Neural progenitor cell (in vitro differentiated cells): ENCODE results near the gene EDN1. TPM values are rescaled to one million over a fixed set of nuclear protein-coding genes. Genes with fewer than 3 reads are reported as not detected.

Experiments
- DNase-seq: peaks from one replicate; pipeline ENCODE4 v3.0.0-alpha.2; 2016; ENCODE audit warnings: low spot score
- H2AFZ ChIP-seq: fragments of 200-600 bp; sonication (generic); replicated peaks from 2 replicates; pipeline ENCODE4 v1.6.1; 2016; ENCODE audit warnings: antibody characterized with exemption
- H3F3A ChIP-seq: fragments of 200-600 bp; sonication (generic); 2 replicates; pipeline ENCODE4 v1.6.1; 2016; ENCODE audit warnings: antibody characterized with exemption, low read depth
- H3K27ac ChIP-seq: fragments of 200-600 bp; sonication (generic); 2 replicates; pipeline ENCODE4 v1.5.1; 2016; ENCODE audit warnings: mild to moderate bottlenecking
- H3K27me3 ChIP-seq: fragments of 200-600 bp; sonication (generic); 2 replicates; pipeline ENCODE4 v1.6.1; 2016; ENCODE audit warnings: mild to moderate bottlenecking, moderate library complexity
- H3K36me3 ChIP-seq: fragments of 200-600 bp; sonication (generic); 2 replicates; pipeline ENCODE4 v1.5.1; 2016
- H3K4me1 ChIP-seq: fragments of 200-600 bp; sonication (generic); 2 replicates; pipeline ENCODE4 v1.6.1; 2016; ENCODE audit warnings: mixed run types
- H3K4me2 ChIP-seq: fragments of 200-600 bp; sonication (generic); 2 replicates; pipeline ENCODE4 v1.6.1; 2016
- H3K4me3 ChIP-seq: fragments of 200-600 bp; sonication (generic); 2 replicates; pipeline ENCODE4 v1.5.1; 2016
- H3K79me2 ChIP-seq: fragments of 200-600 bp; sonication (generic); 2 replicates; pipeline ENCODE4 v1.6.1; 2016; ENCODE audit warnings: low read depth
- H3K9ac ChIP-seq: fragments of 200-600 bp; sonication (generic); 2 replicates; pipeline ENCODE4 v1.6.1; 2016
- H3K9me3 ChIP-seq: fragments of 200-600 bp; sonication (generic); 2 replicates; pipeline ENCODE4 v1.5.1; 2016; ENCODE audit warnings: low read depth
- H4K20me1 ChIP-seq: fragments of 200-600 bp; sonication (generic); 2 replicates; pipeline ENCODE4 v1.6.1; 2016; ENCODE audit warnings: low read depth
- H3K27ac Mint-ChIP-seq: 3 replicates; pipeline ENCODE4 v1.8.0; 2021; ENCODE audit warnings: mixed read lengths
- H3K27me3 Mint-ChIP-seq: 2 replicates; pipeline ENCODE4 v1.8.0; 2022; ENCODE audit warnings: low read depth, mild to moderate bottlenecking, inconsistent platforms, moderate library complexity, mixed read lengths; ENCODE audit not compliant: insufficient read depth
- H3K36me3 Mint-ChIP-seq: 3 replicates; pipeline ENCODE4 v1.8.0; 2021; ENCODE audit warnings: mixed read lengths
- H3K4me1 Mint-ChIP-seq: 3 replicates; pipeline ENCODE4 v1.8.0; 2021; ENCODE audit warnings: mixed read lengths
- H3K4me3 Mint-ChIP-seq: 3 replicates; pipeline ENCODE4 v1.8.0; 2021; ENCODE audit warnings: mild to moderate bottlenecking, moderate library complexity, mixed read lengths
- H3K9me3 Mint-ChIP-seq: 3 replicates; pipeline ENCODE4 v1.8.0; 2020; ENCODE audit warnings: mixed read lengths
- CTCF ChIP-seq: fragments of 200-600 bp; sonication (generic); IDR thresholded peaks from 2 replicates; pipeline ENCODE4 v1.5.1; 2017; ENCODE audit warnings: antibody characterized with exemption, mild to moderate bottlenecking
- EZH2 ChIP-seq: fragments of 200-600 bp; sonication (generic); IDR thresholded peaks from 2 replicates; pipeline ENCODE4 v1.6.1; 2017; ENCODE audit warnings: antibody characterized with exemption, mild to moderate bottlenecking, moderate library complexity
- EZH2phosphoT487 ChIP-seq: fragments of 200-600 bp; sonication (generic); IDR thresholded peaks from 2 replicates; pipeline ENCODE4 v1.6.1; 2017; ENCODE audit warnings: antibody characterized with exemption
- total RNA-seq: library from RNA; depleted of rRNA; stranded (reverse); fragments of >200 nt; gene quantifications from 2 replicates; pipeline ENCODE4 v1.2.3, GENCODE V29; 2015; ENCODE audit warnings: low replicate concordance

Gene EDN1
- total RNA-seq, 1 donor from 2014 or later, result 2.9 TPM

- H3F3A ChIP-seq, result no peaks in the 10 kb centered on the region
- no peaks in the 10 kb centered on the region for H3K27me3 ChIP-seq
- Mint-ChIP-seq H3K27me3 (no peaks in the 10 kb centered on the region), H3K27ac (no peak overlapping the region), H3K4me1 (no peaks in the 10 kb centered on the region), H3K9me3 (no peaks in the 10 kb centered on the region), H3K4me3 (no peak overlapping the region), H3K36me3 (no peaks in the 10 kb centered on the region)
- H2AFZ ChIP-seq, result no peak overlapping the region
- H3K4me3 ChIP-seq, result no peak overlapping the region
- H3K36me3 ChIP-seq, result no peaks in the 10 kb centered on the region
- no peak for DNase-seq
- H3K79me2 ChIP-seq, result no peaks in the 10 kb centered on the region
- H3K4me2 ChIP-seq, result no peak overlapping the region
- TF ChIP-seq EZH2phosphoT487, result no peak
- no peak for TF ChIP-seq EZH2
- TF ChIP-seq CTCF, result no peak
- no peak overlapping the region for H3K27ac ChIP-seq
- no peaks in the 10 kb centered on the region for H3K9me3 ChIP-seq
- peaks cover 6% of the 10 kb centered on the region for H3K4me1 ChIP-seq
- H3K9ac ChIP-seq, result no peak overlapping the region
- no peaks in the 10 kb centered on the region for H4K20me1 ChIP-seq
Observed at GRCh38 chr6:12249541-12250382, 40.4 kb upstream of the EDN1 start.

GRCh38 chr6:12250383-12250770 lies 39.8 kb upstream of the EDN1 start:
- Histone ChIP-seq H3K4me3 (no peak overlapping the region), H3K36me3 (no peaks in the 10 kb centered on the region), H3K79me2 (no peaks in the 10 kb centered on the region), H2AFZ (no peak overlapping the region), H3K27me3 (no peaks in the 10 kb centered on the region), H3F3A (no peaks in the 10 kb centered on the region), H3K9me3 (no peaks in the 10 kb centered on the region), H3K4me1 (peaks cover 6% of the 10 kb centered on the region), H3K4me2 (no peak overlapping the region), H3K27ac (no peak overlapping the region), H3K9ac (no peak overlapping the region), H4K20me1 (no peaks in the 10 kb centered on the region)
- Mint-ChIP-seq H3K36me3 (no peaks in the 10 kb centered on the region), H3K4me3 (no peak overlapping the region), H3K9me3 (no peaks in the 10 kb centered on the region), H3K27ac (no peak overlapping the region), H3K27me3 (no peaks in the 10 kb centered on the region), H3K4me1 (no peaks in the 10 kb centered on the region)
- TF ChIP-seq EZH2 (no peak), CTCF (no peak), EZH2phosphoT487 (no peak)
- no peak for DNase-seq

- no peak overlapping the region for H2AFZ ChIP-seq
- H3K9ac ChIP-seq, result no peak overlapping the region
- H3K79me2 ChIP-seq, result no peaks in the 10 kb centered on the region
- H3K4me3 Mint-ChIP-seq, result no peak overlapping the region
- H3K4me2 ChIP-seq, result no peak overlapping the region
- H4K20me1 ChIP-seq, result no peaks in the 10 kb centered on the region
- no peak for DNase-seq
- no peaks in the 10 kb centered on the region for H3K27me3 Mint-ChIP-seq
- no peaks in the 10 kb centered on the region for H3K36me3 ChIP-seq
- no peaks in the 10 kb centered on the region for H3K27me3 ChIP-seq
- H3K9me3 Mint-ChIP-seq, result no peaks in the 10 kb centered on the region
- H3K36me3 Mint-ChIP-seq, result no peaks in the 10 kb centered on the region
- H3K27ac Mint-ChIP-seq, result no peak overlapping the region
- H3K4me1 Mint-ChIP-seq, result no peaks in the 10 kb centered on the region
- no peaks in the 10 kb centered on the region for H3F3A ChIP-seq
- no peak overlapping the region for H3K4me3 ChIP-seq
- no peaks in the 10 kb centered on the region for H3K9me3 ChIP-seq
- no peaks in the 10 kb centered on the region for H3K4me1 ChIP-seq
- H3K27ac ChIP-seq, result no peak overlapping the region
- TF ChIP-seq CTCF, result no peak
- TF ChIP-seq EZH2phosphoT487, result no peak
- TF ChIP-seq EZH2, result no peak
Observed at GRCh38 chr6:12254210-12254609, 36.0 kb upstream of the EDN1 start.
